ENCODE measurements around the gene C22orf39.
A peak's percentile ranks its signal among the peaks of the same experiment; 100 is the strongest.

Gene C22orf39

GRCh38 chr22:19480789-19481188, 33.3 kb upstream of the C22orf39 start:
- DNase-seq (ENCODE audit: low read depth) = no peak
- TF ChIP-seq, protein P1, sequence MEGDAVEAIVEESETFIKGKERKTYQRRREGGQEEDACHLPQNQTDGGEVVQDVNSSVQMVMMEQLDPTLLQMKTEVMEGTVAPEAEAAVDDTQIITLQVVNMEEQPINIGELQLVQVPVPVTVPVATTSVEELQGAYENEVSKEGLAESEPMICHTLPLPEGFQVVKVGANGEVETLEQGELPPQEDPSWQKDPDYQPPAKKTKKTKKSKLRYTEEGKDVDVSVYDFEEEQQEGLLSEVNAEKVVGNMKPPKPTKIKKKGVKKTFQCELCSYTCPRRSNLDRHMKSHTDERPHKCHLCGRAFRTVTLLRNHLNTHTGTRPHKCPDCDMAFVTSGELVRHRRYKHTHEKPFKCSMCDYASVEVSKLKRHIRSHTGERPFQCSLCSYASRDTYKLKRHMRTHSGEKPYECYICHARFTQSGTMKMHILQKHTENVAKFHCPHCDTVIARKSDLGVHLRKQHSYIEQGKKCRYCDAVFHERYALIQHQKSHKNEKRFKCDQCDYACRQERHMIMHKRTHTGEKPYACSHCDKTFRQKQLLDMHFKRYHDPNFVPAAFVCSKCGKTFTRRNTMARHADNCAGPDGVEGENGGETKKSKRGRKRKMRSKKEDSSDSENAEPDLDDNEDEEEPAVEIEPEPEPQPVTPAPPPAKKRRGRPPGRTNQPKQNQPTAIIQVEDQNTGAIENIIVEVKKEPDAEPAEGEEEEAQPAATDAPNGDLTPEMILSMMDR (IDR thresholded peaks at IDR 0.05; ENCODE audit: insufficient read depth, low read depth, low read length, missing control alignments) = no peak

GRCh38 chr22:19480173-19480568, 32.7 kb upstream of the C22orf39 start:
- DNase-seq (ENCODE audit: low read depth) = no peak
- TF ChIP-seq, protein P1 (IDR thresholded peaks at IDR 0.05; ENCODE audit: insufficient read depth, low read depth, low read length, missing control alignments) = no peak

More at GRCh38 chr22:19480789-19481188, 33.3 kb upstream of the C22orf39 start:
- peak overlapping the region; percentile 74 for H3K4me3 ChIP-seq (ENCODE audit: low read depth, low read length)

DNA sequence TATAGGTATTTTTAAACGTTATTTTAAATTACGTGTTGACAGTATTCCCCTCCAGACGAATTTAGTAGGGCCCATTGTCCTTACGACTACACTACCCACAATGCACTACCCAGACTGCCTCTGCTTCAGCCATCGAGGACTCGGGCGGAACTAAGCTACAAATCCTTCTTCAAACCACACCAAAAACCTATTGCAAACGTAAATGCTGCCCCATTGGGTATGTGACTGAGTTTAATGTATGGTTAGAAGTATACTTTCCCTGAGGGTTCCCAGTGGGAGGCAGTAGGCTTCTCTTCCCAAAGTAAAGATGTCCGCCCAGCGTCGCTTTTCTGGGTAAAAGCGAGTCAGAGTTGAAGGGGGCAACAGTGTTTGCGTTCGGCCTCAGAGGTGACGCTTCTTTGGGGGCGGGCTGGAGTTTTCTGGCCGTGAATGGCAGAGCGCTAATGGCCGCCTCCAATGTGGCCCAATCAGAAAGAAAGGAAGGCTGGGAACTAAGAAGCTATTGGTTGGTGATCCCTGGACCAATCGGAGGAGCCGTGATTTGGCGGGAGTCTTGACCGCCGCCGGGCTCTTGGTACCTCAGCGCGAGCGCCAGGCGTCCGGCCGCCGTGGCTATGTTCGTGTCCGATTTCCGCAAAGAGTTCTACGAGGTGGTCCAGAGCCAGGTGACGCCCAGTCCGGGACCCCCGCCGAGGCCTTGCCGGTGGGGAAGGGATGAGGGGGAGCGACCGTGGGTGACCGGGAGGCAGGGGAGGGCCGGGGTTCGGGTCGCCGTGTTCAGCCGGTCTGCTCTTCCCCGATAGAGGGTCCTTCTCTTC, 32.1 kb upstream of the C22orf39 start, which contains the start of gene CDC45:
Gene CDC45, plus strand, starts transcription at position 566 of the 818 bp plus-strand sequence. Its CDS starts 49 bp downstream, at position 615.
- TF ChIP-seq, protein P1 (IDR thresholded peaks at IDR 0.05; ENCODE audit: insufficient read depth, low read depth, low read length, missing control alignments) = no peak
- H3K4me3 ChIP-seq (ENCODE audit: low read depth, low read length) = peak within 1 kb of the TSS; percentile 74
- DNase-seq (ENCODE audit: low read depth) = peak; percentile 98

More at GRCh38 chr22:19480173-19480568, 32.7 kb upstream of the C22orf39 start:
- H3K4me3 ChIP-seq (ENCODE audit: low read depth, low read length) = peak overlapping the region; percentile 74

GRCh38 chr22:19478901-19479354, 31.4 kb upstream of the C22orf39 start, which contains the start of gene UFD1:
Gene UFD1, minus strand, starts transcription at chr22:19479193. Its CDS starts 108 bp downstream, at chr22:19479085.
- DNase-seq (ENCODE audit: low read depth) = peak; percentile 91
- H3K4me3 ChIP-seq (ENCODE audit: low read depth, low read length) = peak within 1 kb of the TSS; percentile 74
- TF ChIP-seq, protein P1 (IDR thresholded peaks at IDR 0.05; ENCODE audit: insufficient read depth, low read depth, low read length, missing control alignments) = no peak

DNA sequence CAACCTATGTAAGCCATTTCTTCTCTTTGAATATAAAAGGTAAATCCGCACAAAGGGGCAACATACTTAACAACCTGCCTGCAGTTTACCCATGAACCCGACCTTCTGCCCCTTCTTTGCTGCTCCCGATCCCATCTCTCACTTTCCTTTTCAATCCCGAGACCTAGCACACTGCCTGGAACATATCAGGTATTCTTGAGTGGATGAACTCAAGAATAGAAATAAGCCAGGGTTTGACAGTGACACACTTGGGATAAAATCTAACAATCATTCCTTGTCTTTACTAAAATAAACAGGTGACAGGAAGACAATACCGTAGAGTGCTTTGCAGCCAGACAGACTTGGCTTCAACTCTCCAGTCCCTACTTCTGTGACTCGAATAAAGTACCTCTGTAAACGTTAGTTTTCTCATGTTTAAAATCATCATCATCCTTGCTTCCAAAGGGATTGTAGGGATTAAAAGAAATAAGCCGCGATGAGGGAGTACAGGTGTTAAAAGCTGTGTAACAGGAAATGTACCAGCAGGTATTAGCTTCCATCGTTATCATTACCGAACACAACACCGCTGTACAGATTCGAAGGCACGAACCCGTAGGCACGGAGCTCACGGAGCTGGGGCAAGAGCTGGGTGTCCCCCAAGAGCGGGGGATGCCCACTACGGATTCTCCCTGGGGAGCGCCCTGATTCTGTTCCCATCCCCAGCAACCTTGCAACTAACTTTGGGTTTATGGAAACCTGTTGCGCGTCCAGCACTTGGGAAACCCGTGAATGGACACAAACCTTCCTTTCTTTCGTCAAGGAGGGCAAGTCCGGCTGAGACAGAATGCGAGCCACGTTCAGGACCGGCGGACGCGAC, 30.8 kb upstream of the C22orf39 start:
- peak overlapping the region; percentile 74 for H3K4me3 ChIP-seq (ENCODE audit: low read depth, low read length)
- TF ChIP-seq, protein P1 (IDR thresholded peaks at IDR 0.05; ENCODE audit: insufficient read depth, low read depth, low read length, missing control alignments) = no peak
- DNase-seq (ENCODE audit: low read depth) = peak; percentile 17

GRCh38 chr22:19477321-19478044, 30.0 kb upstream of the C22orf39 start:
- DNase-seq (ENCODE audit: low read depth) = peak; percentile 22
- TF ChIP-seq, protein P1 (IDR thresholded peaks at IDR 0.05; ENCODE audit: insufficient read depth, low read depth, low read length, missing control alignments) = no peak
- H3K4me3 ChIP-seq (ENCODE audit: low read depth, low read length) = peak overlapping the region; percentile 74

Data from GM12865 (cell line).